ENCODE data around the gene MRPS9. TPM values are rescaled to one million over a fixed set of nuclear protein-coding genes. Genes with fewer than 3 reads are reported as not detected.

MRPS9 gene
- total RNA-seq, 4 donors from 2014 or later = 16.2 to 21.0 (median 18.4) TPM

GRCh38 chr2:105125920-105126319 lies 88.1 kb downstream of the MRPS9 start:
- Histone ChIP-seq H3K36me3 (no peaks in the 10 kb centered on the region), H3K27me3 (peaks cover 0 to 27% (median 0%) of the 10 kb centered on the region in 4 donors), H3K9me3 (peaks cover 0 to 7% (median 2%) of the 10 kb centered on the region in 4 donors), H3K4me1 (no peaks in the 10 kb centered on the region), H3K4me3 (no peak overlapping the region), H3K27ac (replicated peaks in 1 of 4) (no peak overlapping the region)
- WGBS = 81% methylated on average over 3 of the region's 3 CpGs
- intact Hi-C loops (cut with DNase I) = no loop called here
- TF ChIP-seq POLR2AphosphoS5 (IDR thresholded peaks at IDR 0.05) = no peak
- no peak for TF ChIP-seq EP300 (IDR thresholded peaks at IDR 0.05)
- TF ChIP-seq POLR2A (IDR thresholded peaks at IDR 0.05; ENCODE audit: low read depth) = no peak
- no peak for TF ChIP-seq CTCF (IDR thresholded peaks at IDR 0.05)
- no peak for DNase-seq (ENCODE audit: extremely low spot score)

- WGBS = 90% methylated on average over 5 of the region's 5 CpGs
- no peak for TF ChIP-seq CTCF (IDR thresholded peaks at IDR 0.05)
- TF ChIP-seq POLR2A (IDR thresholded peaks at IDR 0.05; ENCODE audit: low read depth) = no peak
- TF ChIP-seq EP300 (IDR thresholded peaks at IDR 0.05) = no peak
- no peak for TF ChIP-seq POLR2AphosphoS5 (IDR thresholded peaks at IDR 0.05)
- Histone ChIP-seq H3K36me3 (no peaks in the 10 kb centered on the region), H3K4me1 (no peaks in the 10 kb centered on the region), H3K27ac (replicated peaks in 1 of 4) (no peak overlapping the region), H3K4me3 (no peak overlapping the region), H3K27me3 (peaks cover 0 to 27% (median 0%) of the 10 kb centered on the region in 4 donors), H3K9me3 (peaks cover 0 to 7% (median 2%) of the 10 kb centered on the region in 4 donors)
- intact Hi-C loops (cut with DNase I) = no loop called here
- DNase-seq (ENCODE audit: extremely low spot score) = no peak
These were observed 88.5 kb downstream of the MRPS9 start for GRCh38 chr2:105126336-105126735.

GRCh38 chr2:105127289-105127915 lies 89.5 kb downstream of the MRPS9 start:
- no peaks in the 10 kb centered on the region for H3K4me1 ChIP-seq
- intact Hi-C loops (cut with DNase I) = no loop called here
- WGBS = 92% methylated on average over 15 of the region's 15 CpGs
- H3K27me3 ChIP-seq = peaks cover 0 to 27% (median 0%) of the 10 kb centered on the region in 4 donors
- DNase-seq (ENCODE audit: extremely low spot score) = no peak
- H3K4me3 ChIP-seq = no peak overlapping the region
- H3K36me3 ChIP-seq = no peaks in the 10 kb centered on the region
- no peak overlapping the region for H3K27ac ChIP-seq (replicated peaks in 1 of 4)
- TF ChIP-seq POLR2AphosphoS5 (IDR thresholded peaks at IDR 0.05) (no peak), CTCF (IDR thresholded peaks at IDR 0.05) (no peak), EP300 (IDR thresholded peaks at IDR 0.05) (no peak), POLR2A (IDR thresholded peaks at IDR 0.05; ENCODE audit: low read depth) (no peak)
- peaks cover 0 to 7% (median 2%) of the 10 kb centered on the region in 4 donors for H3K9me3 ChIP-seq

GRCh38 chr2:105129722-105130232 lies 91.9 kb downstream of the MRPS9 start:
- Histone ChIP-seq H3K9me3 (peaks cover 0 to 7% (median 2%) of the 10 kb centered on the region in 4 donors), H3K4me3 (no peak overlapping the region), H3K27me3 (peaks cover 0 to 27% (median 0%) of the 10 kb centered on the region in 4 donors), H3K4me1 (no peaks in the 10 kb centered on the region), H3K36me3 (no peaks in the 10 kb centered on the region), H3K27ac (replicated peaks in 1 of 4) (no peak overlapping the region)
- TF ChIP-seq POLR2AphosphoS5 (IDR thresholded peaks at IDR 0.05) (no peak), EP300 (IDR thresholded peaks at IDR 0.05) (no peak), POLR2A (IDR thresholded peaks at IDR 0.05; ENCODE audit: low read depth) (no peak), CTCF (IDR thresholded peaks at IDR 0.05) (no peak)
- intact Hi-C loops (cut with DNase I) = no loop called here
- DNase-seq (ENCODE audit: extremely low spot score) = no peak
- WGBS = 89% methylated on average over 5 of the region's 5 CpGs

Measured in esophagus muscularis mucosa (tissue), 4 donors.